SK-N-MC (cell line): ENCODE measurements around the gene DENND2A.

ENCODE experiments used
- EZH2 ChIP-seq: fragments of 200-600 bp; sonication (generic); IDR thresholded peaks from one replicate; pipeline ENCODE4 v1.6.1; 2017; ENCODE audit warnings: antibody characterized with exemption
- FOXP2 ChIP-seq: optimal IDR thresholded peaks from 2 replicates; pipeline ENCODE3; 2011; ENCODE audit warnings: mild to moderate bottlenecking, moderate library complexity; ENCODE audit not compliant: insufficient read depth; ENCODE audit errors: extremely low read length, control extremely low read depth
- POLR2AphosphoS5 ChIP-seq: IDR thresholded peaks from 2 replicates; pipeline ENCODE4 v1.6.1; 2012; ENCODE audit warnings: mild to moderate bottlenecking, low read depth, low read length, borderline replicate concordance

DNA sequence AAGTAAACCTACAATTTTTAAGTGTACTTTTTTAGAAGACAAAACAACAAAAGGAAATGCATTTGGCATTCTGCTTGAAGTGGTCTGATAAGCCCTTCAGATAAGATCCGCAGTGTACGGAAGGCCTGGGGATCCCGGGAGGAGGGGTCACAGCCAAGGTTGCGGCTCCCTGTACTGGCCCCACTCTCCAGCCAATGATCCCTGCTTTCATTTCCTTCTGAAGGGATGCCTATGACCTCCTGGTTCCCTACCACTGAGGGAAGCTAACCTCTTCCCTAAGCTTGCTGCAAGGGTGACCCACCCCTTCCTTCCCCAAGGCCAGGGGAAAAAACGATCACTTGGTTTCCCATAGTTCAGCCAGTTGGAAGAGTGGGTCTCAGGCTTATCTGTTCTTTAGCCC is 5.3 kb downstream of the DENND2A start:
- no peak for TF ChIP-seq EZH2
- no peak for TF ChIP-seq POLR2AphosphoS5
- TF ChIP-seq FOXP2, result no peak
